Endothelial cell of umbilical vein (primary cell): Measurements from ENCODE around the gene RPH3AL. TPM values are rescaled to one million over a fixed set of nuclear protein-coding genes. Genes with fewer than 3 reads are reported as not detected.
"Not testable (repeated sequence)": the region's sequence is repeated elsewhere in the genome, so short reads cannot be mapped to it uniquely, and the experiment has no call there.

Source experiments
- BruUV-seq: library from RNA; stranded (reverse); fragments of 400-500 nt; replicated peaks from 2 replicates; lab custom pipeline; 2021; lab: Mats Ljungman, UMichigan
- CTCF ChIA-PET: fragments of 300-600, 350-600 bp; sonication (Branson Sonifier 250); formaldehyde crosslinking; loops from one replicate; lab custom pipeline; 2021; ENCODE audit warnings: antibody characterized with exemption, inconsistent platforms; lab: Charles Lee
- POLR2A ChIA-PET: fragments of 300-600, 350-600 bp; sonication (Branson Sonifier 250); formaldehyde crosslinking; loops from one replicate; lab custom pipeline; 2021; ENCODE audit warnings: antibody characterized with exemption, inconsistent platforms; lab: Charles Lee
- DNase-seq: peaks from one replicate; pipeline ENCODE4 v3.0.0-alpha.2; 2011; ENCODE audit warnings: low read depth, low spot score
- FAIRE-seq: peaks from 2 replicates; lab custom pipeline; 2011; peaks lifted over from hg19 to GRCh38; lab: Jason Lieb, UNC
- H2AFZ ChIP-seq: 2 replicates; pipeline ENCODE4 v1.6.0; 2012; ENCODE audit warnings: low read depth, low read length, control low read depth, inconsistent platforms
- H3K27ac ChIP-seq: 2 replicates; pipeline ENCODE4 v1.5.1; 2011; ENCODE audit warnings: low read depth, mild to moderate bottlenecking, control low read depth, low read length, moderate library complexity; ENCODE audit not compliant: insufficient read depth
- H3K27me3 ChIP-seq, 2 experiments: 2 replicates each; pipeline versions ENCODE4 v1.6.0 to v1.6.1; 2011; ENCODE audit warnings: low read length in 2 of 2, mixed read lengths in 1 of 2; ENCODE audit not compliant: control insufficient read depth in 2 of 2, insufficient read depth in 2 of 2
- H3K36me3 ChIP-seq, 2 experiments: 2 replicates in 1 of 2; 3 replicates in 1 of 2; pipeline ENCODE4 v1.5.1; 2011; ENCODE audit warnings: low read length in 2 of 2, mild to moderate bottlenecking in 1 of 2, moderate library complexity in 1 of 2; ENCODE audit not compliant: control insufficient read depth in 2 of 2, insufficient read depth in 2 of 2; ENCODE audit errors: extremely low read depth in 1 of 2
- H3K4me1 ChIP-seq: 3 replicates; pipeline ENCODE4 v1.5.1; 2011; ENCODE audit warnings: mild to moderate bottlenecking, low read length; ENCODE audit not compliant: control insufficient read depth, insufficient read depth; ENCODE audit errors: extremely low read depth
- H3K4me2 ChIP-seq: 2 replicates; pipeline ENCODE4 v1.6.1; 2011; ENCODE audit warnings: low read length, control low read depth, mixed read lengths; ENCODE audit not compliant: insufficient read depth
- H3K4me3 ChIP-seq, 3 experiments: fragments of 200-600 bp in 1 of 3; sonication (generic), shearing (Covaris generic) in 1 of 3; replicated peaks in 1 of 3; 2 replicates each; pipeline ENCODE4 v1.5.1; 2011 to 2016; ENCODE audit warnings: control low read depth in 3 of 3, low read length in 3 of 3, mild to moderate bottlenecking in 2 of 3, inconsistent platforms in 1 of 3, low read depth in 1 of 3, moderate library complexity in 1 of 3; ENCODE audit not compliant: insufficient read depth in 1 of 3
- H3K79me2 ChIP-seq: 2 replicates; pipeline ENCODE4 v1.6.0; 2012; ENCODE audit warnings: low read length, inconsistent platforms; ENCODE audit not compliant: control insufficient read depth, insufficient read depth
- H3K9ac ChIP-seq: replicated peaks from 2 replicates; pipeline ENCODE3; 2011; ENCODE audit warnings: low read length, control low read depth; ENCODE audit not compliant: insufficient read depth; ENCODE audit errors: extremely low read depth
- H3K9me1 ChIP-seq: replicated peaks from 3 replicates; pipeline ENCODE4 v1.6.0; 2011; ENCODE audit warnings: mild to moderate bottlenecking, low read length; ENCODE audit not compliant: control insufficient read depth, insufficient read depth; ENCODE audit errors: extremely low read depth
- H3K9me3 ChIP-seq: replicated peaks from 2 replicates; pipeline ENCODE4 v1.5.1; 2012; ENCODE audit warnings: low read length, inconsistent platforms; ENCODE audit not compliant: control insufficient read depth, insufficient read depth
- H4K20me1 ChIP-seq: replicated peaks from 2 replicates; pipeline ENCODE3; 2011; ENCODE audit warnings: mild to moderate bottlenecking, low read length; ENCODE audit not compliant: control insufficient read depth, insufficient read depth; ENCODE audit errors: extremely low read depth
- EZH2 ChIP-seq: IDR thresholded peaks from 2 replicates; pipeline ENCODE4 v1.6.1; 2012; ENCODE audit warnings: borderline replicate concordance, low read depth, mild to moderate bottlenecking, moderate library complexity, low read length, inconsistent platforms; ENCODE audit not compliant: severe bottlenecking
- FOS ChIP-seq: IDR thresholded peaks from 2 replicates; pipeline ENCODE4 v1.6.1; 2011; ENCODE audit warnings: mild to moderate bottlenecking, low read length, moderate library complexity, borderline replicate concordance; ENCODE audit not compliant: insufficient read depth
- GATA2 ChIP-seq: IDR thresholded peaks from 2 replicates; pipeline ENCODE4 v1.7.0; 2011; ENCODE audit warnings: low read depth, mild to moderate bottlenecking, moderate library complexity, mixed read lengths, low read length; ENCODE audit not compliant: insufficient read length, insufficient read depth
- JUN ChIP-seq: IDR thresholded peaks from 2 replicates; pipeline ENCODE4 v1.6.1; 2011; ENCODE audit warnings: borderline replicate concordance, low read depth; ENCODE audit not compliant: insufficient read length, insufficient read depth
- MYC ChIP-seq: IDR thresholded peaks from one replicate; pipeline ENCODE4 v1.6.1; 2011; ENCODE audit warnings: mild to moderate bottlenecking, low read depth, low read length
- POLR2A ChIP-seq: IDR thresholded peaks from 2 replicates; pipeline ENCODE4 v1.6.1; 2012; ENCODE audit warnings: low read depth, mild to moderate bottlenecking, control low read depth, low read length
- POLR2AphosphoS5 ChIP-seq: IDR thresholded peaks from 2 replicates; pipeline ENCODE4 v1.6.1; 2012; ENCODE audit warnings: low read depth, mild to moderate bottlenecking, control low read depth, low read length, moderate library complexity; ENCODE audit not compliant: insufficient read depth
- dilution Hi-C: fragments of 300-500 bp; cut with MboI; formaldehyde crosslinking; loops from one replicate; pipeline ENCODE4 v1.15.0; 2019; ENCODE audit warnings: low sequenced_read_pairs; ENCODE audit not compliant: extremely low pct_ligation_motif_present
- intact Hi-C: fragments of 100-400 bp; cut with micrococcal nuclease; formaldehyde crosslinking; loops from one replicate; pipeline ENCODE4 v1.10.0; 2022
- polyA plus RNA-seq, 4 experiments: library from polyadenylated mRNA; depleted of rRNA in 3 of 4; stranded (reverse) in 3 of 4; unstranded in 1 of 4; fragments of >200 nt; gene quantifications; 2 replicates each; pipeline versions ENCODE4 v1.2.1 to v1.2.3, GENCODE V29; 2011 to 2012; ENCODE audit warnings: missing spikeins in 1 of 4
- total RNA-seq: library from RNA; stranded (reverse); gene quantifications from 2 replicates; pipeline ENCODE4 v1.2.3, GENCODE V29; 2021
- TF ChIP-seq, protein P1 (sequence below), 2 donors: IDR thresholded peaks; 1 replicate in 1 of 2; 2 replicates in 1 of 2; pipeline ENCODE4 v1.5.1; 2011; ENCODE audit warnings: low read length in 2 of 2, mild to moderate bottlenecking in 2 of 2, moderate library complexity in 2 of 2, control low read depth in 1 of 2, inconsistent platforms in 1 of 2, low read depth in 1 of 2; ENCODE audit not compliant: insufficient read depth in 1 of 2; ENCODE audit errors: extremely low read depth in 1 of 2
- TF ChIP-seq, protein P2 (sequence below): IDR thresholded peaks from 2 replicates; pipeline ENCODE4 v1.6.1; 2011; ENCODE audit not compliant: insufficient read depth, insufficient read length

The RPH3AL gene
- total and polyA plus RNA-seq, 2 donors (not counting 3 experiments of a cell fraction or from before 2014, with no cell fraction given) = 4.1 to 7.0 TPM

DNA sequence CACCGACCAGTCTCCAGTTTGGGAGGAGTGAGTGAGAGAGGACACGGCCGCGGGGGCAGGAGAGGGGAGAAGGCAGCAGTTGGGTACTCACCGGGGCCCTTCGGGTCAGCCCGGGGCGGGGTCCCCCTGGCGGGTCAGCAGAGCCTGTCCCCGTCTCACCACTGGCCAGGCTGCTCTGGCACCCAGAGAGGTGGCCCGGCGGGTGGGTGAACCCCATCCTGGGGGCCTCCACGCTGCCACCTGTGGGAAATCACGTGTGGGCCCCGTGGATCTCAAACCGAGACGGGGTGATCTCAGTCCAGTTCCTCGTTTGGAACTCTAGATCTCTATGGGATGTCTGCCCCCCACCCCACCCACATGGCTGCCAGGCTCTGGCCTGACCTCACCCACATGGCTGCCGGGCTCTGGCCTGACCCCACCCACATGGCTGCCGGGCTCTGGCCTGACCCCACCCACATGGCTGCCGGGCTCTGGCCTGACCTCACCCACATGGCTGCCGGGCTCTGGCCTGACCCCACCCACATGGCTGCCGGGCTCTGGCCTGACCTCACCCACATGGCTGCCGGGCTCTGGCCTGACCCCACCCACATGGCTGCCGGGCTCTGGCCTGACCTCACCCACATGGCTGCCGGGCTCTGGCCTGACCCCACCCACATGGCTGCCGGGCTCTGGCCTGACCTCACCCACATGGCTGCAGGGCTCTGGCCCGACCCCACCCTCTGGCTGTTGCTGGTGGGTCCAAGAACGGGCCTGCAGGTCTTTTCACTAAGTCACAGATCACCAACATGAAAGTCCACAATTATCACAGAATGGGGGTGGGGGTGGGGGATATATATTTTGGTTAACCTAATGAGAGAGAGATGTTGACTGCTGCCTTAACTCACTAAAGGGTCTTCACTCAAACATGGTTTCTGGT is 136.8 kb downstream of the RPH3AL start:
- H4K20me1 ChIP-seq, H3K36me3 ChIP-seq, H3K27me3 ChIP-seq, H3K4me2 ChIP-seq, CTCF ChIA-PET, H3K4me1 ChIP-seq, POLR2A ChIA-PET, H3K9ac ChIP-seq, FAIRE-seq, BruUV-seq, H2AFZ ChIP-seq, dilution Hi-C loops, H3K9me3 ChIP-seq, intact Hi-C loops, H3K9me1 ChIP-seq, DNase-seq, H3K79me2 ChIP-seq, H3K27ac ChIP-seq: not testable (repeated sequence)
- peak overlapping the region in 1 of 3 experiments; percentile 40 for H3K4me3 ChIP-seq

DNA sequence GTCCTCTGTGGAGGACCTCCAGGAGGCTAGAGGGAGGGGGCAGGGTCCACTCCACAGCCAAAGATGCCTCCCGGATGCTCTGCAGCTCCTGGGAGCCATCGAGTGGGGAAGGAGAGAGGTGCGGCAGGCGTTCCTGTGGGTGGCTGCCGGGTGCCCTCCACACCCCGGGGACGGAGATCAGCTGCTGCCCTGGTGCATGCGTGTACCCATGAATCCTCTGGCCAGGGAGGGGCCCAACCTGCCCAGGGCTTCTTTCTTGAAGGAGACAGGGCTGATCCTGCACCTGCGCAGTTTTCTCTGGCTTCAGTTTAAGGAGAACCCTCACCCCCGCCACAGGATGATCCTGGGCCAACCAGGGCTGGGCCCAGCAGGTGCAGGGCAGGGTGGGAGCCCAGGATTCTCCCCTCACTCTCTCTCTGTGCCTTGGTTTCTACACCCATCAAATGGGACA is 137.7 kb downstream of the RPH3AL start:
- ChIA-PET CTCF (no interaction called here), POLR2A (no interaction called here)
- H3K27me3 ChIP-seq = no peaks in the 10 kb centered on the region
- H3K9me1 ChIP-seq = no peaks in the 10 kb centered on the region
- intact Hi-C loops = no loop called here
- peak overlapping the region in 1 of 3 experiments; percentile 40 for H3K4me3 ChIP-seq
- TF ChIP-seq, protein P1, sequence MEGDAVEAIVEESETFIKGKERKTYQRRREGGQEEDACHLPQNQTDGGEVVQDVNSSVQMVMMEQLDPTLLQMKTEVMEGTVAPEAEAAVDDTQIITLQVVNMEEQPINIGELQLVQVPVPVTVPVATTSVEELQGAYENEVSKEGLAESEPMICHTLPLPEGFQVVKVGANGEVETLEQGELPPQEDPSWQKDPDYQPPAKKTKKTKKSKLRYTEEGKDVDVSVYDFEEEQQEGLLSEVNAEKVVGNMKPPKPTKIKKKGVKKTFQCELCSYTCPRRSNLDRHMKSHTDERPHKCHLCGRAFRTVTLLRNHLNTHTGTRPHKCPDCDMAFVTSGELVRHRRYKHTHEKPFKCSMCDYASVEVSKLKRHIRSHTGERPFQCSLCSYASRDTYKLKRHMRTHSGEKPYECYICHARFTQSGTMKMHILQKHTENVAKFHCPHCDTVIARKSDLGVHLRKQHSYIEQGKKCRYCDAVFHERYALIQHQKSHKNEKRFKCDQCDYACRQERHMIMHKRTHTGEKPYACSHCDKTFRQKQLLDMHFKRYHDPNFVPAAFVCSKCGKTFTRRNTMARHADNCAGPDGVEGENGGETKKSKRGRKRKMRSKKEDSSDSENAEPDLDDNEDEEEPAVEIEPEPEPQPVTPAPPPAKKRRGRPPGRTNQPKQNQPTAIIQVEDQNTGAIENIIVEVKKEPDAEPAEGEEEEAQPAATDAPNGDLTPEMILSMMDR (IDR thresholded peaks at IDR 0.05; ENCODE audit: extremely low read depth in 1 of 2, insufficient read depth in 1 of 2, low read depth in 1 of 2, low read length in 2 of 2) = no peak
- TF ChIP-seq GATA2 = no peak
- TF ChIP-seq POLR2AphosphoS5 = no peak
- TF ChIP-seq JUN = no peak
- no peak for TF ChIP-seq EZH2
- TF ChIP-seq POLR2A = no peak
- TF ChIP-seq MYC = no peak
- TF ChIP-seq, protein P2, sequence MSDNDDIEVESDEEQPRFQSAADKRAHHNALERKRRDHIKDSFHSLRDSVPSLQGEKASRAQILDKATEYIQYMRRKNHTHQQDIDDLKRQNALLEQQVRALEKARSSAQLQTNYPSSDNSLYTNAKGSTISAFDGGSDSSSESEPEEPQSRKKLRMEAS = no peak
- TF ChIP-seq FOS = no peak
- H4K20me1 ChIP-seq = no peaks in the 10 kb centered on the region
- dilution Hi-C loops = no loop called here
- no peaks in the 10 kb centered on the region for H3K9me3 ChIP-seq
- no peak overlapping the region for H3K4me2 ChIP-seq
- no peak for DNase-seq
- H3K9ac ChIP-seq = no peak overlapping the region
- H3K36me3 ChIP-seq = no peaks in the 10 kb centered on the region
- H3K4me1 ChIP-seq = peaks cover 3% of the 10 kb centered on the region
- no peak overlapping the region for H2AFZ ChIP-seq
- BruUV-seq = no TSS peak
- FAIRE-seq = no peak
- H3K27ac ChIP-seq = no peak overlapping the region
- no peaks in the 10 kb centered on the region for H3K79me2 ChIP-seq
